Astrocyte (in vitro differentiated cells and primary cell): ENCODE measurements around the gene JMJD4. TPM values are rescaled to one million over a fixed set of nuclear protein-coding genes. Genes with fewer than 3 reads are reported as not detected.
"Not testable (repeated sequence)": the region's sequence is repeated elsewhere in the genome, so short reads cannot be mapped to it uniquely, and the experiment has no call there.

Experiments used
- DNase-seq: peaks from one replicate; pipeline ENCODE4 v3.0.0-alpha.2; 2010; ENCODE audit warnings: low read depth
- FAIRE-seq: peaks from 2 replicates; lab custom pipeline; 2011; peaks lifted over from hg19 to GRCh38; lab: Jason Lieb, UNC
- H2AFZ ChIP-seq: 2 replicates; pipeline ENCODE4 v1.6.0; 2012; ENCODE audit warnings: low read depth, low read length, inconsistent platforms
- H3K27ac ChIP-seq: 2 replicates; pipeline ENCODE4 v1.5.1; 2011; ENCODE audit warnings: low read depth, low read length, inconsistent platforms
- H3K27me3 ChIP-seq: 2 replicates; pipeline ENCODE4 v1.6.0; 2011; ENCODE audit warnings: low read length, inconsistent platforms; ENCODE audit not compliant: insufficient read depth
- H3K36me3 ChIP-seq: 2 replicates; pipeline ENCODE4 v1.5.1; 2011; ENCODE audit warnings: low read length, inconsistent platforms; ENCODE audit not compliant: insufficient read depth
- H3K4me1 ChIP-seq: 2 replicates; pipeline ENCODE4 v1.5.1; 2011; ENCODE audit warnings: low read length, inconsistent platforms; ENCODE audit not compliant: insufficient read depth
- H3K4me2 ChIP-seq: 2 replicates; pipeline ENCODE4 v1.6.0; 2012; ENCODE audit warnings: low read length, inconsistent platforms
- H3K4me3 ChIP-seq: 2 replicates; pipeline ENCODE4 v1.5.1; 2011; ENCODE audit warnings: low read depth, mild to moderate bottlenecking, low read length, inconsistent platforms; ENCODE audit not compliant: insufficient read depth
- H3K79me2 ChIP-seq: 2 replicates; pipeline ENCODE4 v1.6.0; 2012; ENCODE audit warnings: mild to moderate bottlenecking, low read length, inconsistent platforms; ENCODE audit not compliant: insufficient read depth
- H3K9ac ChIP-seq: 2 replicates; pipeline ENCODE4 v1.6.0; 2012; ENCODE audit warnings: mild to moderate bottlenecking, low read length, inconsistent platforms
- H3K9me3 ChIP-seq: 2 replicates; pipeline ENCODE4 v1.5.1; 2012; ENCODE audit warnings: low read depth, mild to moderate bottlenecking, low read length, inconsistent platforms; ENCODE audit not compliant: insufficient read depth
- H4K20me1 ChIP-seq: 2 replicates; pipeline ENCODE4 v1.6.0; 2012; ENCODE audit warnings: low read length, inconsistent platforms; ENCODE audit not compliant: insufficient read depth
- H3K27ac Mint-ChIP-seq: one replicate; pipeline ENCODE4 v1.8.0; 2021; ENCODE audit warnings: mild to moderate bottlenecking, mixed read lengths; ENCODE audit not compliant: unreplicated experiment
- H3K27me3 Mint-ChIP-seq: one replicate; pipeline ENCODE4 v1.8.0; 2021; ENCODE audit warnings: low read depth, mixed read lengths; ENCODE audit not compliant: unreplicated experiment
- H3K36me3 Mint-ChIP-seq: one replicate; pipeline ENCODE4 v1.8.0; 2021; ENCODE audit warnings: low read depth, mixed read lengths; ENCODE audit not compliant: unreplicated experiment
- H3K4me1 Mint-ChIP-seq: one replicate; pipeline ENCODE4 v1.8.0; 2021; ENCODE audit warnings: low read depth, mixed read lengths; ENCODE audit not compliant: unreplicated experiment
- H3K4me3 Mint-ChIP-seq: one replicate; pipeline ENCODE4 v1.8.0; 2021; ENCODE audit warnings: mild to moderate bottlenecking, moderate library complexity, mixed read lengths; ENCODE audit not compliant: unreplicated experiment
- H3K9me3 Mint-ChIP-seq: one replicate; pipeline ENCODE4 v1.8.0; 2021; ENCODE audit warnings: mild to moderate bottlenecking, mixed read lengths; ENCODE audit not compliant: unreplicated experiment
- EZH2 ChIP-seq: IDR thresholded peaks from 2 replicates; pipeline ENCODE4 v1.6.1; 2012; ENCODE audit warnings: mild to moderate bottlenecking, low read length, inconsistent platforms; ENCODE audit not compliant: insufficient read depth
- total RNA-seq: library from RNA; stranded (reverse); gene quantifications from 2 replicates; pipeline ENCODE4 v1.2.1, GENCODE V29; 2021
- TF ChIP-seq, protein P1 (sequence below): IDR thresholded peaks from 2 replicates; pipeline ENCODE4 v1.5.1; 2011; ENCODE audit warnings: low read depth, mild to moderate bottlenecking, inconsistent platforms, low read length, moderate library complexity; ENCODE audit not compliant: insufficient read depth

Gene JMJD4
- total RNA-seq, 1 donor from 2014 or later, result 17.5 TPM

DNA sequence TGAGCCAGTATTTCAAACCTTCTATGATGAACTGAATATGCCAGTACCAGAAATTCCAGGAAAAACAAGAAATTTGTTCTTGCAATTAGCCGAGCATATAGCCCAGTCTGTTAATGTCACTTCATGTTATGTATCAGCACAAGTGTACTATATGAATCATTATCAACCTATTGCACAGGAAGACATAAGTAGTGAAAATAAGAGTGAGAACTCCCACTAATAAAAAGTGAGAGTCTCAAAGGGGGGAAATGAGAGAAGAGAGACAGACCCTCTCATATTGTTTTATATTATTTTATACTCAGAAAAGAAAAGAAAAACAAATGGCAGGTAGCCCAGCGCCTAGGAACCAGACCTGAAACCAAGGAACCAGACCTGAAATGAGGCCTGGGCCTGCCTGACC is 16.2 kb downstream of the JMJD4 start:
- H3K36me3 Mint-ChIP-seq, result peaks cover 3% of the 10 kb centered on the region
- H3K4me1 ChIP-seq, result no peaks in the 10 kb centered on the region
- no peak for FAIRE-seq

DNA sequence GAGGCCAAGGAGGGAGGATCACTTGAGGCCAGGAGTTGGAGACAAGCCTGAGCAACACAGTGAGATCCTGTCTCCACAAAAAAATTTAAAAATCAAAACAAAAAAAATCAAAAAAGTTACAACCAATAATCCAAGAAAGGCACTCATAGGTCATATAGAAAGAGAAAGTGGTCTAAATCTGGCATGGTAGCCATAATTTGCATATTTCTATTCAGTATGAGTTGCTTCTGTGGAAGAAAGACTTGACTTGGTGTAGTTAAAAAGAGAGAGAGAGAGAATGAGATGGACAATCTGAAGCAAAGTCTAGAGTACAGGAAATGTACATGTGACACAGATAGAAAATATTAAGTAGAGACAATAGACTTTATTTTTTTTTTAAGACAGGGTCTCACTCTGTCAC is 22.5 kb downstream of the JMJD4 start:
- H3K9me3 Mint-ChIP-seq, result peaks cover 30% of the 10 kb centered on the region
- no peaks in the 10 kb centered on the region for H3K4me1 Mint-ChIP-seq
- Histone ChIP-seq H3K9me3 (peaks cover 2% of the 10 kb centered on the region), H3K9ac (no peak overlapping the region), H3K4me3 (no peak overlapping the region), H3K4me2 (no peak overlapping the region), H3K27ac (no peak overlapping the region), H2AFZ (no peak overlapping the region), H3K36me3 (no peaks in the 10 kb centered on the region), H3K79me2 (no peaks in the 10 kb centered on the region), H3K27me3 (no peaks in the 10 kb centered on the region), H4K20me1 (no peaks in the 10 kb centered on the region), H3K4me1 (no peaks in the 10 kb centered on the region)
- FAIRE-seq (no peak), DNase-seq (no peak)
- H3K27ac Mint-ChIP-seq, result no peak overlapping the region
- no peaks in the 10 kb centered on the region for H3K36me3 Mint-ChIP-seq
- no peak overlapping the region for H3K4me3 Mint-ChIP-seq
- no peaks in the 10 kb centered on the region for H3K27me3 Mint-ChIP-seq
- TF ChIP-seq, protein P1, sequence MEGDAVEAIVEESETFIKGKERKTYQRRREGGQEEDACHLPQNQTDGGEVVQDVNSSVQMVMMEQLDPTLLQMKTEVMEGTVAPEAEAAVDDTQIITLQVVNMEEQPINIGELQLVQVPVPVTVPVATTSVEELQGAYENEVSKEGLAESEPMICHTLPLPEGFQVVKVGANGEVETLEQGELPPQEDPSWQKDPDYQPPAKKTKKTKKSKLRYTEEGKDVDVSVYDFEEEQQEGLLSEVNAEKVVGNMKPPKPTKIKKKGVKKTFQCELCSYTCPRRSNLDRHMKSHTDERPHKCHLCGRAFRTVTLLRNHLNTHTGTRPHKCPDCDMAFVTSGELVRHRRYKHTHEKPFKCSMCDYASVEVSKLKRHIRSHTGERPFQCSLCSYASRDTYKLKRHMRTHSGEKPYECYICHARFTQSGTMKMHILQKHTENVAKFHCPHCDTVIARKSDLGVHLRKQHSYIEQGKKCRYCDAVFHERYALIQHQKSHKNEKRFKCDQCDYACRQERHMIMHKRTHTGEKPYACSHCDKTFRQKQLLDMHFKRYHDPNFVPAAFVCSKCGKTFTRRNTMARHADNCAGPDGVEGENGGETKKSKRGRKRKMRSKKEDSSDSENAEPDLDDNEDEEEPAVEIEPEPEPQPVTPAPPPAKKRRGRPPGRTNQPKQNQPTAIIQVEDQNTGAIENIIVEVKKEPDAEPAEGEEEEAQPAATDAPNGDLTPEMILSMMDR, result no peak
- no peak for TF ChIP-seq EZH2

More for the DNA sequence above, 16.2 kb downstream of the JMJD4 start:
- H3K4me3 ChIP-seq, result no peak overlapping the region
- no peaks in the 10 kb centered on the region for H3K36me3 ChIP-seq
- H3K9ac ChIP-seq, result no peak overlapping the region
- H2AFZ ChIP-seq, result no peak overlapping the region
- DNase-seq, result no peak
- no peaks in the 10 kb centered on the region for H4K20me1 ChIP-seq
- Mint-ChIP-seq H3K27me3 (peaks cover 3% of the 10 kb centered on the region), H3K9me3 (peaks cover 59% of the 10 kb centered on the region), H3K4me1 (no peaks in the 10 kb centered on the region), H3K4me3 (no peak overlapping the region), H3K27ac (no peak overlapping the region)
- TF ChIP-seq, protein P1, result no peak
- no peak for TF ChIP-seq EZH2
- H3K27me3 ChIP-seq, result no peaks in the 10 kb centered on the region
- peaks cover 14% of the 10 kb centered on the region for H3K9me3 ChIP-seq
- no peak overlapping the region for H3K4me2 ChIP-seq
- H3K27ac ChIP-seq, result no peak overlapping the region
- H3K79me2 ChIP-seq, result no peaks in the 10 kb centered on the region

DNA sequence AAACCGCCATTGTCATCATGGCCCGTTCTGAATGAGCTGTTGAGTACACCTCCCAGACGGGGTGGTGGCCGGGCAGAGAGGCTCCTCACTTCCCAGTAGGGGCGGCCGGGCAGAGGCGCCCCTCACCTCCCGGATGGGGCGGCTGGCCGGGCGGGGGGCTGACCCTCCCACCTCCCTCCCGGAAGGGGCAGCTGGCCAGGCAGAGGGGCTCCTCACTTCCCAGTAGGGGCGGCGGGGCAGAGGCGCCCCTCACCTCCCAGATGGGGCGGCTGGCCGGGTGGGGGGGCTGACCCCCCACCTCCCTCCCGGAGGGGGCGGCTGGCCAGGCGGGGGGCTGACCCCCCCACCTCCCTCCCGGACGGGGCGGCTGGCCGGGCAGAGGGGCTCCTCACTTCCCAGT is 24.6 kb downstream of the JMJD4 start:
- peaks cover 21% of the 10 kb centered on the region for H3K9me3 Mint-ChIP-seq
- H3K4me1 Mint-ChIP-seq, result not testable (repeated sequence)

More for the DNA sequence above, 24.6 kb downstream of the JMJD4 start:
- H3K27me3 ChIP-seq, H3K36me3 Mint-ChIP-seq, H3K36me3 ChIP-seq, DNase-seq, H3K4me3 ChIP-seq, H3K9me3 ChIP-seq, H3K4me1 ChIP-seq, H4K20me1 ChIP-seq, H2AFZ ChIP-seq, H3K27me3 Mint-ChIP-seq, H3K27ac ChIP-seq, H3K27ac Mint-ChIP-seq, H3K9ac ChIP-seq, H3K4me2 ChIP-seq, H3K4me3 Mint-ChIP-seq, H3K79me2 ChIP-seq, FAIRE-seq: not testable (repeated sequence)
